Measurements from ENCODE around the gene CATSPERZ.

GRCh38 chr11:64306876-64307622 lies 6.9 kb downstream of the CATSPERZ start:
- no peak for TF ChIP-seq EP300 (IDR thresholded peaks at IDR 0.05; ENCODE audit: low read depth)
- TF ChIP-seq CTCF (IDR thresholded peaks at IDR 0.05): no peak

Measured in transverse colon (tissue), 3 donors.